H9 (cell line): ENCODE measurements around the gene TNXB. TPM values are rescaled to one million over a fixed set of nuclear protein-coding genes. Genes with fewer than 3 reads are reported as not detected.

Experiments
- DNase-seq: peaks from one replicate; pipeline ENCODE4 v3.0.0-alpha.2; 2017
- H2AFZ ChIP-seq: one replicate; pipeline ENCODE4 v1.6.1; 2013; ENCODE audit warnings: mild to moderate bottlenecking, low read length, control low read depth, moderate library complexity
- H2AK5ac ChIP-seq: 2 replicates; pipeline ENCODE4 v1.6.1; 2013; ENCODE audit warnings: low read length, control low read depth, mixed read lengths; ENCODE audit not compliant: insufficient read length
- H2BK120ac ChIP-seq: one replicate; pipeline ENCODE4 v1.6.1; 2013; ENCODE audit warnings: low read depth, mild to moderate bottlenecking, low read length, control low read depth, inconsistent platforms; ENCODE audit not compliant: poor library complexity, severe bottlenecking
- H2BK12ac ChIP-seq: 2 replicates; pipeline ENCODE4 v1.6.1; 2013; ENCODE audit warnings: low read length, control low read depth, mixed read lengths, low read depth; ENCODE audit not compliant: insufficient read length
- H2BK15ac ChIP-seq: 2 replicates; pipeline ENCODE4 v1.6.1; 2013; ENCODE audit warnings: low read depth, low read length, control low read depth
- H2BK20ac ChIP-seq: one replicate; pipeline ENCODE4 v1.6.1; 2013; ENCODE audit warnings: low read depth, mild to moderate bottlenecking, low read length, control low read depth, inconsistent platforms; ENCODE audit not compliant: poor library complexity, severe bottlenecking
- H2BK5ac ChIP-seq: 2 replicates; pipeline ENCODE4 v1.6.1; 2013; ENCODE audit warnings: low read length, control low read depth, mixed read lengths; ENCODE audit not compliant: insufficient read length
- H3K14ac ChIP-seq: 2 replicates; pipeline ENCODE4 v1.6.1; 2013; ENCODE audit warnings: low read length, control low read depth; ENCODE audit not compliant: insufficient read depth
- H3K18ac ChIP-seq: 2 replicates; pipeline ENCODE4 v1.6.1; 2013; ENCODE audit warnings: low read depth, mild to moderate bottlenecking, mixed read lengths, low read length, control low read depth; ENCODE audit not compliant: insufficient read length
- H3K23ac ChIP-seq: 2 replicates; pipeline ENCODE4 v1.6.1; 2013; ENCODE audit warnings: low read length, control low read depth, mixed read lengths, low read depth; ENCODE audit not compliant: insufficient read length
- H3K23me2 ChIP-seq: 2 replicates; pipeline ENCODE4 v1.6.1; 2013; ENCODE audit warnings: low read depth, mild to moderate bottlenecking, mixed read lengths, low read length, control low read depth; ENCODE audit not compliant: insufficient read length, poor library complexity, severe bottlenecking
- H3K27ac ChIP-seq: 2 replicates; pipeline ENCODE4 v1.5.1; 2013; ENCODE audit warnings: low read length, control low read depth, mixed read lengths, low read depth; ENCODE audit not compliant: insufficient read length
- H3K27me3 ChIP-seq: 2 replicates; pipeline ENCODE4 v1.6.1; 2013; ENCODE audit warnings: low read length, control low read depth, inconsistent platforms; ENCODE audit not compliant: insufficient read depth
- H3K4ac ChIP-seq: 2 replicates; pipeline ENCODE4 v1.6.1; 2013; ENCODE audit warnings: low read depth, mild to moderate bottlenecking, control low read depth, inconsistent platforms, low read length, moderate library complexity
- H3K4me1 ChIP-seq: 2 replicates; pipeline ENCODE4 v1.6.1; 2013; ENCODE audit warnings: low read length, control low read depth, inconsistent platforms; ENCODE audit not compliant: insufficient read depth
- H3K4me2 ChIP-seq: 2 replicates; pipeline ENCODE4 v1.6.1; 2013; ENCODE audit warnings: low read length, control low read depth, mixed read lengths; ENCODE audit not compliant: insufficient read length, insufficient read depth
- H3K56ac ChIP-seq: 2 replicates; pipeline ENCODE4 v1.6.1; 2013; ENCODE audit warnings: low read depth, mild to moderate bottlenecking, mixed read lengths, low read length, control low read depth; ENCODE audit not compliant: insufficient read length
- H3K79me1 ChIP-seq: 2 replicates; pipeline ENCODE4 v1.6.1; 2013; ENCODE audit warnings: low read depth, mild to moderate bottlenecking, moderate library complexity, low read length, control low read depth, inconsistent platforms; ENCODE audit not compliant: insufficient read depth, poor library complexity, severe bottlenecking
- H3K79me2 ChIP-seq: 2 replicates; pipeline ENCODE4 v1.6.1; 2013; ENCODE audit warnings: low read length, control low read depth, inconsistent platforms; ENCODE audit not compliant: insufficient read depth
- H3K9ac ChIP-seq: 2 replicates; pipeline ENCODE4 v1.6.1; 2013; ENCODE audit warnings: low read length, control low read depth, mixed read lengths; ENCODE audit not compliant: insufficient read length; ENCODE audit errors: extremely low read depth
- H3K9me3 ChIP-seq: one replicate; pipeline ENCODE4 v1.6.1; 2013; ENCODE audit warnings: low read depth, low read length, inconsistent platforms; ENCODE audit not compliant: control insufficient read depth
- H3T11ph ChIP-seq: one replicate; pipeline ENCODE4 v1.6.1; 2013; ENCODE audit warnings: mild to moderate bottlenecking, low read length, control low read depth, inconsistent platforms
- H4K20me1 ChIP-seq: one replicate; pipeline ENCODE4 v1.6.1; 2013; ENCODE audit not compliant: control insufficient read depth, insufficient read length, insufficient read depth
- H4K5ac ChIP-seq: 2 replicates; pipeline ENCODE4 v1.6.1; 2013; ENCODE audit warnings: low read depth, mild to moderate bottlenecking, mixed read lengths, low read length, control low read depth; ENCODE audit not compliant: insufficient read length
- H4K8ac ChIP-seq: replicated peaks from 2 replicates; pipeline ENCODE4 v1.6.1; 2013; ENCODE audit warnings: low read length, control low read depth, mixed read lengths, low read depth; ENCODE audit not compliant: insufficient read length
- H4K91ac ChIP-seq: 2 replicates; pipeline ENCODE4 v1.6.1; 2013; ENCODE audit warnings: low read depth, mild to moderate bottlenecking, moderate library complexity, mixed read lengths, low read length, control low read depth; ENCODE audit not compliant: insufficient read length
- H3K27ac Mint-ChIP-seq, 3 experiments: 2 replicates in 2 of 3; 3 replicates in 1 of 3; pipeline ENCODE4 v1.8.0; 2020 to 2021; ENCODE audit warnings: mixed read lengths in 3 of 3, mild to moderate bottlenecking in 1 of 3, moderate library complexity in 1 of 3
- H3K27me3 Mint-ChIP-seq: 2 replicates; pipeline ENCODE4 v1.8.0; 2021; ENCODE audit warnings: low read depth, mild to moderate bottlenecking, moderate library complexity, mixed read lengths
- H3K36me3 Mint-ChIP-seq, 3 experiments: 2 replicates in 2 of 3; 3 replicates in 1 of 3; pipeline ENCODE4 v1.8.0; 2020 to 2021; ENCODE audit warnings: low read depth in 3 of 3, mixed read lengths in 3 of 3; ENCODE audit not compliant: insufficient read depth in 1 of 3
- H3K4me1 Mint-ChIP-seq, 2 experiments: 2 replicates each; pipeline ENCODE4 v1.8.0; 2020; ENCODE audit warnings: mixed read lengths in 2 of 2
- H3K4me3 Mint-ChIP-seq, 2 experiments: 2 replicates in 1 of 2; 3 replicates in 1 of 2; pipeline ENCODE4 v1.8.0; 2020 to 2021; ENCODE audit warnings: mild to moderate bottlenecking in 2 of 2, mixed read lengths in 2 of 2, moderate library complexity in 1 of 2
- H3K9me3 Mint-ChIP-seq, 2 experiments: 2 replicates in 1 of 2; 3 replicates in 1 of 2; pipeline ENCODE4 v1.8.0; 2020; ENCODE audit warnings: mild to moderate bottlenecking in 2 of 2, mixed read lengths in 2 of 2, moderate library complexity in 1 of 2
- WGBS: extraction: QIAGEN DNeasy Blood & Tissue Kit; methylation state at CpG from one replicate; pipeline ENCODE4 v1.1.7; 2013; ENCODE audit warnings: missing lambda C conversion rate, low lambda C conversion rate, mixed read lengths; ENCODE audit not compliant: insufficient read length; ENCODE audit errors: extremely low coverage; 5-methylcytosine and 5-hydroxymethylcytosine counted together
- total RNA-seq: library from RNA; stranded (reverse); gene quantifications from 2 replicates; pipeline ENCODE4 v1.2.1, GENCODE V29; 2021
- TF ChIP-seq, protein P1 (sequence below): fragments of 200-600 bp; sonication (generic); conservative IDR thresholded peaks from 3 replicates; pipeline ENCODE4 v1.8.0; 2021; ENCODE audit warnings: antibody characterized with exemption, mild to moderate bottlenecking

TNXB gene
- total RNA-seq, 1 experiment from 2014 or later = 5.0 TPM

DNA sequence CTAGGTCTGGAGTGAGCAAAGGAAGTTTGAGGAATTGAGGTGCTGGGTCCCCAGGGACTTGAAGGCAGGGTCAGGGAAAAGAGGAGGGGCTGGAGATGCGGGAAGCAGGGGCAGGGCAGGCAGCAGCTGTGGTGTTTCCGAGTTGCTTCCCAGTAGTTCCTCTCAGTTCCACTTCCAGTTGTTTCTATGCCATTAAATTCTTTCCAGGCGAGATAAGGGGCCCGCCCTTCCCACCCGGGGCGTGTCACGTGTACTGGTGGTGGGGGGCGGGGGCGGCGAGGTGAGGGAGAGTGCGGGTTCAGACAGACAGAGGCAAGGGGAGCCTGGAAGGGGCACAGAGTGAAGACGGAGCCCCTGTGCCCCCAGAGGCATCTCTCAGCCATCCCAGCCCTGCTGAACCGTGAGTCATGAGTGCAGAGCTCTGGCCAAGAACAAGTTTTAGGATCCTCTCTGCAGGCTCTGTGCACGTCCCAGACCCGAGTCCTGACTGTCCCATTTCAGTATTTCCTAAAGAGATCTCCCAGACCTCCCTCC lies 977 bp downstream of the TNXB start:
- no peak overlapping the region for H2BK12ac ChIP-seq
- TF ChIP-seq, protein P1, sequence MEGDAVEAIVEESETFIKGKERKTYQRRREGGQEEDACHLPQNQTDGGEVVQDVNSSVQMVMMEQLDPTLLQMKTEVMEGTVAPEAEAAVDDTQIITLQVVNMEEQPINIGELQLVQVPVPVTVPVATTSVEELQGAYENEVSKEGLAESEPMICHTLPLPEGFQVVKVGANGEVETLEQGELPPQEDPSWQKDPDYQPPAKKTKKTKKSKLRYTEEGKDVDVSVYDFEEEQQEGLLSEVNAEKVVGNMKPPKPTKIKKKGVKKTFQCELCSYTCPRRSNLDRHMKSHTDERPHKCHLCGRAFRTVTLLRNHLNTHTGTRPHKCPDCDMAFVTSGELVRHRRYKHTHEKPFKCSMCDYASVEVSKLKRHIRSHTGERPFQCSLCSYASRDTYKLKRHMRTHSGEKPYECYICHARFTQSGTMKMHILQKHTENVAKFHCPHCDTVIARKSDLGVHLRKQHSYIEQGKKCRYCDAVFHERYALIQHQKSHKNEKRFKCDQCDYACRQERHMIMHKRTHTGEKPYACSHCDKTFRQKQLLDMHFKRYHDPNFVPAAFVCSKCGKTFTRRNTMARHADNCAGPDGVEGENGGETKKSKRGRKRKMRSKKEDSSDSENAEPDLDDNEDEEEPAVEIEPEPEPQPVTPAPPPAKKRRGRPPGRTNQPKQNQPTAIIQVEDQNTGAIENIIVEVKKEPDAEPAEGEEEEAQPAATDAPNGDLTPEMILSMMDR = no peak
- no peak for DNase-seq
- no peak overlapping the region for H2BK120ac ChIP-seq
- H3K9me3 ChIP-seq = no peaks in the 10 kb centered on the region
- H3K18ac ChIP-seq = no peak overlapping the region
- H2AK5ac ChIP-seq = no peak overlapping the region
- no peaks in the 10 kb centered on the region for H3K9me3 Mint-ChIP-seq
- H3K27ac ChIP-seq = no peak overlapping the region
- H3K4me2 ChIP-seq = no peak overlapping the region
- H2BK5ac ChIP-seq = no peak overlapping the region
- H3K4me1 ChIP-seq = no peaks in the 10 kb centered on the region; the same call in 1 of the 2 replicates
- no peak overlapping the region for H4K8ac ChIP-seq
- H3K4me3 Mint-ChIP-seq = peak overlapping the region in 1 of 2 experiments; percentile 45; a peak in 2 of 5 replicates
- no peaks in the 10 kb centered on the region for H4K20me1 ChIP-seq
- no peak overlapping the region for H3K14ac ChIP-seq
- H3K4me1 Mint-ChIP-seq = peaks cover 20 to 24% of the 10 kb centered on the region in 2 experiments
- H3K27ac Mint-ChIP-seq = peak overlapping the region in 2 of 3 experiments; percentile 21 to 28; a peak in 1 of 7 replicates
- H3K4ac ChIP-seq = no peak overlapping the region
- peaks cover 0 to 3% (median 0%) of the 10 kb centered on the region in 3 experiments; a peak in 1 of 7 replicates for H3K36me3 Mint-ChIP-seq
- H2BK20ac ChIP-seq = no peak overlapping the region
- no peak overlapping the region for H2BK15ac ChIP-seq
- no peak overlapping the region for H3T11ph ChIP-seq
- H3K79me1 ChIP-seq = no peaks in the 10 kb centered on the region
- WGBS = no CpG with 5 or more reads among the region's 15 CpGs
- no peak overlapping the region for H4K5ac ChIP-seq
- H2AFZ ChIP-seq = no peak overlapping the region
- no peaks in the 10 kb centered on the region; the same call in 1 of the 2 replicates for H3K27me3 ChIP-seq
- no peak overlapping the region for H4K91ac ChIP-seq
- no peak overlapping the region for H3K9ac ChIP-seq
- H3K23ac ChIP-seq = no peak overlapping the region
- no peak overlapping the region for H3K56ac ChIP-seq
- H3K79me2 ChIP-seq = no peaks in the 10 kb centered on the region
- H3K23me2 ChIP-seq = no peaks in the 10 kb centered on the region
- H3K27me3 Mint-ChIP-seq = peaks cover 41% of the 10 kb centered on the region
